Prostate gland (tissue), 2 donors: ENCODE results near the gene TEKT2. TPM values are rescaled to one million over a fixed set of nuclear protein-coding genes. Genes with fewer than 3 reads are reported as not detected.
A peak's percentile ranks its signal among the peaks of the same experiment; 100 is the strongest.

Experiments
- DNase-seq: peaks from one replicate; pipeline ENCODE4 v3.0.0-alpha.2; 2019; ENCODE audit warnings: low spot score
- H3K27ac ChIP-seq, 2 donors: fragments of 200-600 bp; sonication (generic); 2 replicates each; pipeline ENCODE4 v1.5.1; 2017 to 2019
- H3K27me3 ChIP-seq: fragments of 200-600 bp; sonication (generic); replicated peaks from 2 replicates; pipeline ENCODE4 v1.5.1; 2019; ENCODE audit not compliant: insufficient read depth
- H3K36me3 ChIP-seq, 2 donors: fragments of 200-600 bp; sonication (generic); 1 replicate in 1 of 2; 2 replicates in 1 of 2; pipeline versions ENCODE4 v1.5.1 to v1.8.1; 2017 to 2019
- H3K4me1 ChIP-seq: fragments of 200-600 bp; sonication (generic); replicated peaks from 2 replicates; pipeline ENCODE4 v1.5.1; 2019
- H3K4me3 ChIP-seq, 2 donors: fragments of 200-600 bp; sonication (generic); 2 replicates each; pipeline ENCODE4 v1.5.1; 2017 to 2019
- H3K9me3 ChIP-seq: fragments of 200-600 bp; sonication (generic); 2 replicates; pipeline ENCODE4 v1.5.1; 2017
- POLR2A ChIP-seq: fragments of 450-650 bp; IDR thresholded peaks from one replicate; pipeline ENCODE4 v1.6.1; 2016; ENCODE audit warnings: antibody characterized with exemption, mild to moderate bottlenecking
- POLR2AphosphoS5 ChIP-seq: sonication (generic); formaldehyde crosslinking; IDR thresholded peaks from one replicate; pipeline ENCODE4 v1.6.1; 2017; ENCODE audit warnings: antibody characterized with exemption
- WGBS: methylation state at CpG from one replicate; pipeline ENCODE4 v1.1.5; 2018; 5-methylcytosine and 5-hydroxymethylcytosine counted together
- intact Hi-C: fragments of 100-400 bp; cut with DNase I; formaldehyde crosslinking; loops from one replicate; pipeline ENCODE4 v1.14.2; 2022
- total RNA-seq, 2 donors: library from RNA; depleted of rRNA; stranded (reverse); fragments of >200 nt; gene quantifications; one replicate each; pipeline ENCODE4 v1.1.0, GENCODE V29; 2016
- TF ChIP-seq, protein P1 (sequence below), 4 experiments: fragments of 200-600 bp in 2 of 4; fragments of 450-650 bp in 2 of 4; sonication (generic) in 2 of 4; IDR thresholded peaks; 1 replicate in 3 of 4; 2 replicates in 1 of 4; pipeline ENCODE4 v1.5.1; 2016 to 2019; ENCODE audit warnings: antibody characterized with exemption in 4 of 4, mild to moderate bottlenecking in 2 of 4, moderate library complexity in 2 of 4

The TEKT2 gene
- total RNA-seq, 2 donors from 2014 or later = 0.77 to 6.0 TPM

DNA sequence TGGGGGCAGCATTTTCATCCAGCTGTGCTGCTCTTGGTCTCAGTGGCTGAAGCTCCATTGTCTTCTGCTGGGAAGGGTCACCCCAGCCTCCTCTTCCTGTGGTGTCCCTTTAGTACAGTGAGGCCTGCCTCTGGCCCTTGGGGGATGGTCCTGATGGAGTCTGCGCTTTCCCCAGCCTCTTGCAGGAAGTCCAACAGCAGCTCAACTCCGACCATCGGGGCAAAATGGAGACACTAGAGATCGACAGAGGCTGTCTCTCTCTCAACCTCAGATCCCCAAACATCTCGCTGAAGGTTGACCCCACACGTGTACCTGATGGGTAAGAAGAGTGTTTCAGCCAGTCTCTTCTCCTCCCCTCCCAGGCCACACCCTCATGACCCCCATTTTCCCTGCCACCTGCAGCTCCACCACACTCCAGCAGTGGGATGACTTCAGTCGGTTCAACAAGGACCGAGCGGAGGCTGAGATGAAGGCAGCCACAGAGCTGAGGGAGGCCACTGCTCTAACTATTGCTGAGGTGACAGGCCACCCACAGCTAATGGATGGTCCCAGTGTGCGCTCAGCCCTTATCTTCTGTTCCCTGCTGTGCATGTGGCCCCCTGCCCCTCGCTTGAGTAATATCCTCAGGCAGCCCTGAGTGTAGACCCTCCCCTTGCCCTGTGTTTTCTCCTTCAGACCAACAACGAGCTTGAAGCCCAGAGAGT, 2.8 kb downstream of the TEKT2 start:
- TF ChIP-seq POLR2A (no peak), POLR2AphosphoS5 (no peak)
- TF ChIP-seq, protein P1, sequence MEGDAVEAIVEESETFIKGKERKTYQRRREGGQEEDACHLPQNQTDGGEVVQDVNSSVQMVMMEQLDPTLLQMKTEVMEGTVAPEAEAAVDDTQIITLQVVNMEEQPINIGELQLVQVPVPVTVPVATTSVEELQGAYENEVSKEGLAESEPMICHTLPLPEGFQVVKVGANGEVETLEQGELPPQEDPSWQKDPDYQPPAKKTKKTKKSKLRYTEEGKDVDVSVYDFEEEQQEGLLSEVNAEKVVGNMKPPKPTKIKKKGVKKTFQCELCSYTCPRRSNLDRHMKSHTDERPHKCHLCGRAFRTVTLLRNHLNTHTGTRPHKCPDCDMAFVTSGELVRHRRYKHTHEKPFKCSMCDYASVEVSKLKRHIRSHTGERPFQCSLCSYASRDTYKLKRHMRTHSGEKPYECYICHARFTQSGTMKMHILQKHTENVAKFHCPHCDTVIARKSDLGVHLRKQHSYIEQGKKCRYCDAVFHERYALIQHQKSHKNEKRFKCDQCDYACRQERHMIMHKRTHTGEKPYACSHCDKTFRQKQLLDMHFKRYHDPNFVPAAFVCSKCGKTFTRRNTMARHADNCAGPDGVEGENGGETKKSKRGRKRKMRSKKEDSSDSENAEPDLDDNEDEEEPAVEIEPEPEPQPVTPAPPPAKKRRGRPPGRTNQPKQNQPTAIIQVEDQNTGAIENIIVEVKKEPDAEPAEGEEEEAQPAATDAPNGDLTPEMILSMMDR (IDR thresholded peaks at IDR 0.05) = no peak
- intact Hi-C loops = loop anchor here (5.0 kb wide), 1 partner anchor 204 kb away; the partner anchor contains the start of gene AGO1
- peaks cover 13% of the 10 kb centered on the region for H3K4me1 ChIP-seq
- peaks cover 0 to 2% of the 10 kb centered on the region in 2 donors for H3K36me3 ChIP-seq
- no peaks in the 10 kb centered on the region for H3K9me3 ChIP-seq
- no peak for DNase-seq
- H3K27me3 ChIP-seq = no peaks in the 10 kb centered on the region
- WGBS = 86% methylated on average over 12 of the region's 12 CpGs
- no peak overlapping the region for H3K27ac ChIP-seq
- H3K4me3 ChIP-seq = no peak overlapping the region

DNA sequence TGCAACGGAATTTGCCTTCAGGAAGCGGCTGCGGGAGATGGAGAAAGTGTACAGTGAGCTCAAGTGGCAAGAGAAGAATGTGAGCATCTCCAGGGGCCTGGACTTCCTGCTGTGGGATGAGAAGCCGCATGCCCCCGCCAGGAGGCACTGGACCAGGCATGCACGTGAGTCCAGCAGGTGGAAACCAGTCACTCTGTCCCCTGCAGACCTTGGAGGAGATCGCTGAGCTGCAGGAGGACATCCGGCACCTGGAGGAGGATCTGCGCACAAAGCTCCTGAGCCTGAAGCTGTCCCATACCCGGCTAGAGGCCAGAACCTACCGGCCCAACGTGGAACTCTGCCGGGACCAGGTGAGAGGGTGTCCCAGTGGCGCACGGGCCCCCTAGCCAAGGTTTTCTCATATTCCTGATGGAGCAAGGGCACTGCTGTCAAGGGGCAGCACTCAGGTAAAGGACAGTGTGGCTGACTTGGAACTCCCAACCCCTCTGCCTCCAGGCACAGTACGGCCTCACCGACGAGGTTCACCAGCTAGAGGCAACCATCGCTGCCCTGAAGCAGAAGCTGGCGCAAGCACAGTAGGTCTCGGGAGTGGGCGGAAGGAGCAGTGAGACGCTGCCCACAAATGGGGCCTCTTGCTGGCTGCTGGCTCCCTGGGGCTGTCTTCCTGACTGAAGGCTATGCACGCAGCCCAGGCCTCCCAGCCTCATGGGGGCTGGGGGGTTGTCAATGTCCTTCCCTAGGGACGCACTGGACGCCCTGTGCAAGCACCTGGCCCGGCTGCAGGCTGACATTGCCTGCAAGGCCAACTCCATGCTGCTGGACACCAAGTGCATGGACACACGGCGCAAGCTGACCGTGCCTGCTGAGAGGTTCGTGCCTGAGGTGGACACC, 3.6 kb downstream of the TEKT2 start:
- Histone ChIP-seq H3K9me3 (no peaks in the 10 kb centered on the region), H3K36me3 (peaks cover under 1 to 6% of the 10 kb centered on the region in 2 donors), H3K4me3 (no peak overlapping the region), H3K27ac (no peak overlapping the region), H3K27me3 (no peaks in the 10 kb centered on the region), H3K4me1 (peaks cover 13% of the 10 kb centered on the region)
- intact Hi-C loops = loop anchor here (2.0 to 5.0 kb wide), 2 partner anchors 157 to 205 kb away; partner anchors contain the start of genes AGO1 and AGO3
- 90% methylated on average over 29 of the region's 31 CpGs for WGBS
- TF ChIP-seq POLR2A (no peak), POLR2AphosphoS5 (no peak)
- TF ChIP-seq, protein P1 (IDR thresholded peaks at IDR 0.05) = no peak
- DNase-seq = no peak

DNA sequence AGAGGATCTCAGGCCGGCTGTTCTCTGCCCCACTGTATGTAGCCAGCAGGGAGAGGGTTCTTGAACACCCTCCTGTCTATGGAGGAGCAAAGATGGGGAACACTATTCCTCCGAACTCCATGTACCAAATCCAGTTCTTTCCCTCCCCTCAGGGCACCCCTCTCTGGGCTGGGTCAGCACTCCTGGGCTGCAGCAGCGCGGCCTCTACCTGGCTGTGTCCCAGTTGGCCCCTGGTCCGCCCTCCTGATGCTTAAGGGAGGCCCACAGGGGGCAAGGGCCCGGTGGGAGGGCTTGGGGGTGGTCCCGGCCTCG, 4.3 kb downstream of the TEKT2 start:
- intact Hi-C loops = loop anchor here (2.0 to 5.0 kb wide), 2 partner anchors 157 to 206 kb away; partner anchors contain the start of genes AGO1 and AGO3
- no peak for TF ChIP-seq POLR2AphosphoS5
- TF ChIP-seq POLR2A = no peak
- TF ChIP-seq, protein P1 (IDR thresholded peaks at IDR 0.05) = no peak
- no peak for DNase-seq
- Histone ChIP-seq H3K27ac (peak overlapping the region; percentile 72 to 90), H3K4me1 (peaks cover 13% of the 10 kb centered on the region), H3K36me3 (peaks cover 2 to 8% of the 10 kb centered on the region in 2 donors), H3K27me3 (no peaks in the 10 kb centered on the region), H3K9me3 (no peaks in the 10 kb centered on the region), H3K4me3 (peak overlapping the region; percentile 57 to 89)
- 20% methylated on average over 6 of the region's 8 CpGs for WGBS

DNA sequence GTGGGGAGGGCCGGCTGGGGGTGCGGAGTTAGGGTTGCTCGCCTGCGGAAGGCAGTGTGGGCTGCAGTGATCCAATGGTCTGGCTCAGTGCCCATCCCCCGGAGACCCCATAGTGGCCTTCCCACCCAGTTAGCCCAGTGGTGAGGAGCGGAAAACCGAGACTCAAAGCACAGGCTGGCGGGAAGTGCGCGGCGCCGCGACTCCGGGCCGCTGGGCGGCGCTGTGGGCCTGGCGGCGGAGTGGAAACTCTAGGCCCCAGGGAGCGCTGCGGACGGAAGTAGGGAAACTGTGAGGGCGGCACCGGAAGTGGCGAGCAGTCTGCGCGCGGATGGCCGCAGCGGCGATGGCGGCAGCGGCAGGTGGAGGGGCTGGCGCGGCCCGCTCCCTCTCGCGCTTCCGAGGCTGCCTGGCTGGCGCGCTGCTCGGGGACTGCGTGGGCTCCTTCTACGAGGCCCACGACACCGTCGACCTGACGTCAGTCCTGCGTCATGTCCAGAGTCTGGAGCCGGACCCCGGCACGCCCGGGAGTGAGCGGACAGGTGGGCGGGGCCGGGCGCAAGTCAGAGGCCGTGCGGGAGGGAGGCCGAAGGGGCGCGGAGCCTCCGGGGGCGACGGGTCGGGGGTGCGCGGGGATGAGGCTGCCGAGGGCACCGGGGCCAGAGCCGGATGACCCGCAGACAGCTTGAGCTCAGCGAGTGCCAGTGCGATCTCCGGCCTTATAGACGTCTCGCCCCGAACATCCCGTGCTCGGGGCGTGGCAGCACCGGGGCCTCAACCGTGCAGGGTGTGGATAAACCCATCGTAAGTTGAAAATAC, 4.9 kb downstream of the TEKT2 start, which contains the start of gene ADPRS:
Gene ADPRS, plus strand, starts transcription at position 316 of the 816 bp plus-strand sequence. Its CDS starts 13 bp downstream, at position 329.
- intact Hi-C loops = loop anchor here (2.0 to 5.0 kb wide), 2 partner anchors 158 to 206 kb away; partner anchors contain the start of genes AGO1 and AGO3
- peak within 1 kb of the TSS; percentile 57 to 89 for H3K4me3 ChIP-seq
- WGBS = under 1% methylated on average over 78 of the region's 84 CpGs
- H3K36me3 ChIP-seq = peaks cover 2 to 14% of the 10 kb centered on the region in 2 donors
- no peaks in the 10 kb centered on the region for H3K9me3 ChIP-seq
- DNase-seq = peak; percentile 84
- H3K27ac ChIP-seq = peak within 1 kb of the TSS; percentile 72 to 90
- TF ChIP-seq POLR2A = peak; percentile 84
- peak; percentile 96 for TF ChIP-seq POLR2AphosphoS5
- TF ChIP-seq, protein P1 (IDR thresholded peaks at IDR 0.05) = peak; percentile 93 to 99 (median 99)
- no peaks in the 10 kb centered on the region for H3K27me3 ChIP-seq
- peaks cover 12% of the 10 kb centered on the region for H3K4me1 ChIP-seq
